T-helper 2 cell treated with Interferon-gamma antibody and Interleukin-4, amounts not matched to agents 100 ng/mL and 5 ng/mL, for 36 hours (primary cell): ENCODE results near the gene SHC3. TPM values are rescaled to one million over a fixed set of nuclear protein-coding genes. Genes with fewer than 3 reads are reported as not detected.

Source experiments
- intact Hi-C: fragments of 100-400 bp; cut with micrococcal nuclease; formaldehyde crosslinking; loops from one replicate; pipeline ENCODE4 v1.15.1; 2023
- total RNA-seq: library from RNA; stranded (reverse); gene quantifications from 2 replicates; pipeline ENCODE4 v1.2.3, GENCODE V29; 2022

The SHC3 gene
- total RNA-seq, 1 donor from 2014 or later: not detected

GRCh38 chr9:89187541-89187940 lies 8.9 kb upstream of the SHC3 start:
- intact Hi-C loops: no loop called here

DNA sequence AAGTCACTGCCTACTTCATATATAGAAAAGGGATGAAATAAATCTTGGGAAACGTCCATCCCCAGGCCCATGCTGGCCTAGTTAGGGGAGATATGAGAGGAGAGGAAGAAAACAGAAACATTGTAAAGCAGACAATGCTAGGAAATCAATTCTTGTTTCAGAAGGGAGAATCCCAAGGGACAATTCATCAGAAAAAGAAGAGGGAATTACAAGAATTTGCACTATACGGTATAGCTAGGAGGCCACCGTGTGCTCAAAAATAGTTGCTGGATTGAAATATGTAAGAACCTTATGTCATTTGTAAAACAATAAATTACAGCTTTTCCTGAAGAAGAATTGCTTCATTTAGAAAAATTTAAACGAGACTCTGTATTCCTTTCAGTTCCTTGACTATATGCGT lies 8.3 kb upstream of the SHC3 start:
- intact Hi-C loops: no loop called here

DNA sequence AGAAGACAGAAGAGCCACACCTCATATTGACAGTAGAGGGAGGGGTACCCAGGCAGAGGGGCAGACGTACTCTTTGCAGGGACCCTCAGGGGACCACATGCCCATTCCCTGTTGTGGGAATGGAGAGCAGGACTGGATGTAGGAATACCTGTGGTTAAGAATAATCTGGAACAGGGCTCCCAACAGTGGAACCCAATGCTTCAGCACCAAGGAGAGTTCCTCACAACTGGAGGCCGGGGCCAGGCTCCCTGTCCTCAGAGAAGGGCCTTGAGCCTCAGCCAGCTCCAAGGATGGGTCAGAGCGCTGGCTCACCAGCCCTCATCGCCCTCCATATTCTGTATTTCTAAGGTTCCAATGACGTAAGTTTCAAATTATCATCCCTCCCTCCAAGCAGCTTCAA lies 7.4 kb upstream of the SHC3 start:
- intact Hi-C loops: no loop called here

GRCh38 chr9:89183146-89183545 lies 4.5 kb upstream of the SHC3 start:
- intact Hi-C loops: no loop called here

- intact Hi-C loops: no loop called here
These were observed 3.8 kb upstream of the SHC3 start for GRCh38 chr9:89182369-89182768.

DNA sequence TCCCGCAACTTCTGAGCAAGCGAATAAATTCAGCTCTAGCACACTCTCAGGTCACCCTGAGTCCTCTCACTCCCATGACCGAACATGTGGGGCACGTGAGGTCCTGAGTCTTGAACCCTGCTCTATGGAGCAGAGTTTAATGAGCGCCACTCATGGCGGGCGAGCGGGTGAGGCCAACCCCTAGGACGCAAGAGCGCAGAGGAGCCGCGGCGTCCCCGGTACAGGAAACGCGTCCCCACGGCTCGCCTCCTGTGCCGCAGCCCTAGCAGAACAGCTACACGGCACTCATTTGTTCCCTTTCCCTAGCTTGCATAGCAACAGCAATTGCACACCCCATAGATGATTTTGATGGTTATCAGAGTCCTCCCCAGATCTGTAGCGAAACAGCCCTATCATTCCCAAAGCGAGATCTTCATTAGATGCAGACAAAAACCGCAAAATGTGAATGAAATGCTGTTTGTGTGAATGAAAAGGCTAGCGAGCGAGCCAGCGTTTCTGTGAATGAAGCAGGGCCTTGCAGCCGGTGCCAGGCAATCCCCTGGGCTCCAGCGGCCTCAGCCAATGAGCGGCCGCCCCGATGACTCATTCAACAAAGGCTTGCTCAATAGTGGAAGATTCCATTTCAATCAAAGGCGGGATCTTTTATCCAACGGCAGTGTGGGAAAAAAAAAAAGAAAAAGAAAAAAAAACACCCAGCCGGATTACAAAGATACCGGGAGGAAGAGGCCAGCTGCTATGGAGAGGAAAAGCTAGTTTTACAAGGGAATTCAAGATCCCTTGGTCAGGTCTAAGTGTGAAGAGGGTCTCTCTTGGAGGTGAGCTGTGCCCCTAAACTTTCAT lies 1.5 kb upstream of the SHC3 start:
- intact Hi-C loops: loop anchor here (10.0 kb wide), 1 partner anchor 95 kb away; no protein-coding TSS in a partner anchor

DNA sequence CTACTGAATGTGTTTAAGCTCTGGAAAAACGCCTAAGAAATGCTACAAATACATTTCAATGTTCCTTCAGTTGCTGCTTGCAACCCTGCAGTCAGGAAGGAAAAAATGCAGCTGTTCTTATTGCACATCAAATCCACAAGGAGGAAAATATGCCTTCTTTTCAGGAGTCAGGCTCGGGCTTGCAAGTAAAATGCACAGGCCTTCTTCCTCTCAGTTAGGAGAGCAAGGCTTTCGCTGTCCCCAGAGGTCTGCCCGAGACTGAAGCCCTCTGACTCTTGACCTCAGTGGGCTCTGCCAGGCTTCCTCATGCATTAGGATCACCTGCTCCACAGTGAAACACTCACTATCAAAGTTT lies 899 bp upstream of the SHC3 start:
- intact Hi-C loops: loop anchor here (10.0 kb wide), 1 partner anchor 95 kb away; no protein-coding TSS in a partner anchor

GRCh38 chr9:89178830-89179539 lies 367 bp upstream of the SHC3 start:
- intact Hi-C loops: loop anchor here (10.0 kb wide), 1 partner anchor 96 kb away; no protein-coding TSS in a partner anchor

DNA sequence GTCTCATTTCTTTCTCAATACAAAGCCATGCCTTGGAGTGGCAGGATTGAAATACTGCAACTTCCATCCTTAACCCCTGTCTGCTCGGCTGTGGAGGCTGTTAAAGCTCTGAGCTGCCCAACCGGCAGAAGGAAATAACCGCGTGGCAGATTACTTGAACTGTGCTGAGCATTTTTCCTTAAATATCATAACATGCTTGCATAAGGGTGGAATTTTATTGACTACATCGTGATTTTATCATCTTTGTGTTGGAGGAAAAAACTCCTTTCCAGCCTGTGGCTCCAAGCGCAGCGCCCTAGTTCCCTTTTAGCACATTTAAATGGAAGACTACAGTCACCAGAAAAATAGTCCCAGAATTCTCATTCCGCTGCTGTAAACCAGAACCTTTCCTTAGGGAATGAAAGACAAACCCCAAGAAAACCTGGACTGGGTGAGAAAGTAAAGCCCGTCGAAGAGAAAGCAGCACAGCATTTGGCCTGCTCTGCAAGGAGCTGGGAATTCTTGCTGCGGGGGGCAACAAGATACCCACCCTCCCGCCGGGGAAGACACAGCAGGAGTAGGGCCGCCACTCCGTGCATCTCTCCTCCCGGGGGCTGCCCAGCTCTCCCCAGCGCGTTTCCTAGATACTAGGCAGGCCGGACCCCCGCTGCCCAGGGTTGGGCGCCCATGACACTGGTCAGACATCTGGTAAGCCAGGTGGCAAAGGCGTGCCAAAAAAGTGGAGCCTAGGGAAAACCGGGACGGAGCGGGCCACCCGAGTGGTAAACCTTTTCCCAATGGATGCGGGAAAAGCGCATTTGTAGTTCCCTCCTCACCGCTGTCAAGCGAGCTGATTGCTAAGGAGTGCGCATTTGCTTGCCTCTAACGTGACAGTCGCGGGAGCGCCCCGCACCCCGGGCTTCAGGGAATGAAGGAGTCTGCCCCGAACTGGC lies 1.3 kb downstream of the SHC3 start:
- intact Hi-C loops: loop anchor here (10.0 kb wide), 1 partner anchor 98 kb away; no protein-coding TSS in a partner anchor

GRCh38 chr9:89175828-89176261 lies 2.8 kb downstream of the SHC3 start:
- intact Hi-C loops: loop anchor here (10.0 kb wide), 1 partner anchor 99 kb away; no protein-coding TSS in a partner anchor

DNA sequence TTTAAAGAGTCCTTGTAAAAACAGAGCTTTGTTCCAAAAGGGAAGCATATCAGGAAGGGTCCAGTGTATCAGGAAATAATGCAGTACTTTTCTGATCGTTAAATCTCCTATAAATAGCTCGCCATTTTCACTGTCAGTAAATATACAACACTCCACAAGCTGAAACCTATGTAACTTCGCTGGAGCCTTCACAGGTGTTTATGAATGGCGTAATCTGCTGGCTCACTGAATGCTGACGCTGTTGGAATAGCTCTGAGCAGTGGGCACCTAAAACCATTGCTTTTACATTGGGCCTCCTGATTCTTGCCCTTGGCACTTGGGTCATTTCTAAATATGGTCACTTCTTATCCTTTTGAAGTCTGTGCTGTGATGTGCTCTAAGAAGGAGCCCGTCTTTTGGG lies 4.3 kb downstream of the SHC3 start:
- intact Hi-C loops: loop anchor here (10.0 kb wide), 1 partner anchor 101 kb away; no protein-coding TSS in a partner anchor

DNA sequence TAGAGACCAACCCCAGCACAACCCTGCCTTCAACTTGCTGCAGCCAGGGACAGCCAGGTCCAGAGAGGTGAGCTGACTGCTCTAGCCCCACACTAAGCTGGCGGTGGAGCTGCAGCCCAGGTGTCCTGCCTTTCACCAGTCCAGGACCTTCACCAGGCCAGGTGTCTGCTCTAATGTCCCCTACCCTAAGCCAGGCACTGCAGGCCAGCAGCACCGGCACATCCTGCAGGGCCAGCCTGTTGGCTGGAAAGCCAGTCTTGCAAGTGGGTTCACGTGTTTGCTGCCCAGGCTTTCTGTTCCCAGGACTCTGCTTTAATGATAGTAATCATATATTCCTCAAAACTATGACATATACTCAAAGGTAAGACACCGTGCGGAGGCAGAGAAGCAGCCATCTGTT lies 5.5 kb downstream of the SHC3 start:
- intact Hi-C loops: loop anchor here (10.0 kb wide), 1 partner anchor 102 kb away; no protein-coding TSS in a partner anchor

DNA sequence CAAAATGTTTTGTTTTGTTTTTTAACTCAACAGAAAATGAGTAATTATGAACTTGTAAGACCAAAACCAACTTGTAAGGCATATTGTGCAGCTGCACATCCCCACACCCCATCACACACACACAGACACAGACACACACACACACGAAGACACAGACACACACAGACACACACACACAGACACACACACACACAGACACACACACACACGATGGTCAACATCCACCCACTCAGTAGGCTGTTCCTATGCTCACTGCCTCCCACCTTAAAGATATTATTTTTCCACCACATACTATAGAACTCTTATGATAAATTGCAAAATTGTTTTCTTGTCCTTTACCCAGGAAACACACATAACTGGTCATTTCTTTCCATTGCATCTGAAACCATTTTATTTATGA lies 6.2 kb downstream of the SHC3 start:
- intact Hi-C loops: loop anchor here (10.0 kb wide), 1 partner anchor 102 kb away; no protein-coding TSS in a partner anchor

GRCh38 chr9:89171693-89172092 lies 6.9 kb downstream of the SHC3 start:
- intact Hi-C loops: loop anchor here (10.0 kb wide), 1 partner anchor 103 kb away; no protein-coding TSS in a partner anchor

DNA sequence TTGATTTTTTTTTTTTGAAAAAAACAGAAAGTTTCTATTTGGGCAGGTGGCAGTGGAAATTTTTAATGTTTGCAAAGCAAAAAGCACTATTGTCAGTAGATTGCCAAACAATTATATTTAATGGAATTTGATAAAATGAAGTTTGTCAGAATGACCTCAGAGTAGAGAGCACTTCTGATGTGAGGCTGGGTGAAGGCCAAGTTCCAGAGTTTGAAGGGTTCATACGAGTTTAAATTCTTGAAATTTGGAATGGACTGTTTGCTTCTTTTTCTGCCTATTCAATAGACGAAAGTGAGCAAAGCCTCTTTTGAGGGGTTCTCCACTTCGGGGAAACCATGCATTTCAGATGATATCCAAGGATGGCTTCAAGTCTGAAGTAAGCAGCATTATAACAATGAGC lies 7.4 kb downstream of the SHC3 start:
- intact Hi-C loops: loop anchor here (10.0 kb wide), 1 partner anchor 104 kb away; no protein-coding TSS in a partner anchor

DNA sequence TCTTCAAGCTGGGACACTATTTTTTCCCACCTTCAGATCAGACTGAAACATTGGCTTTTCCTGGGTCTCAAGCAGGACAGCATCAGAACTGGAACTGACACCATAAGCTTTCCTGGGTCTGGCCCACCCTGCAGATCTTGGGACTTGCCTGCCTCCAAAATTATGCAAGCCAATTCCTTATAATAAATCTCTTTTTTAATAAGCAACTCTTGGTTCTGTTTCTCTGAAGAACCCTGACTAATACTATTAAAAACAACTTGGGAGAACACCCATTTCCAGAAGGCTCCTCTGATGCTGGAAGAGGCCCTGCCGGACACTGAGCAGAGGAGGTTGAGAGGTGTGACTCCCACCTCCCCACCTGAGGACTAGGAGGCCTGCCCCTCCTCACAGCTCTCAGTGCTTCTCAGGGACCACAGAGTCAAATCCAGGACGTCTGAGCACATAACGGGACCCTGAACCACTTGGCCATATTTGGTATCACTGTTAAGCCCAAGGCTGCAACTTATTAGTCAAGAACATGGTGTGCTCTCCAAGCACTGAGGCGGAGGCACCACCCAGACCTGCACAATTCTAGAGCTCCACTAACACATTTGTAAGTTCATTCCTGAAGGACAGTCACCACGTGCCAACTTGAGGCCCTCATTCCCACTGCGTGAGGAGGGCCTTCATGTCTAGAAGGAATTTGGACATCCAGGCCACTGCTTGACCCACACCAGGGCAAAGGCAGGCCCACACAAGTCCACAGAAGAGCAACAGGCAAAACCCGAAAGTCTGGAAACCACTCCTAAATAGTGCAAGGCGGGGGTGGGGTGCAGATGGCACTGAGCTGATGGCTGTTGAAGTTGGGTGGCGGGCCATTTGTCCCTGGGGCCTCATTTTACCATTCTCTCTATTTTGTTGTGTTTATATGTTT lies 9.5 kb downstream of the SHC3 start:
- intact Hi-C loops: no loop called here

DNA sequence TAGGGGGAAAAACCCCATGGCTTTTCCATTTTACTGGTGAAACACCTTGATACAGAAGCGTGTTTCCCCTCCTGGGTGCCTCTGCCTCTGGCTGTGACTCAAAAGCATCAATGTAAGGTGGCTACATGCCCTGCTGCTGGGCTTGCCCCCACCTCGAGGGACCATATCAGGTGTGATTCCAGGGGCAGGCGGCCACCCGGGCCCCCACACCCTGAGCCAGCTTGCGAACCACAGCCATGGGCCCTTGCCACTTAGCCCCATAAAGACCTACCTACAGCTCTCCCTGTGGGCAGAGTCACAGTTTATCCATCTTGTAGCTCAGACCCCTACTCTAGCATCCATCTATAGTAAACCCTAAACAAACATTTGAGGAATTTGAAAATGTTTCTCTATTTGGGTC lies 10.8 kb downstream of the SHC3 start:
- intact Hi-C loops: no loop called here

GRCh38 chr9:89166852-89167251 lies 11.8 kb downstream of the SHC3 start:
- intact Hi-C loops: no loop called here

- intact Hi-C loops: no loop called here
These were observed 12.7 kb downstream of the SHC3 start for GRCh38 chr9:89165880-89166279.

- intact Hi-C loops: no loop called here
These were observed 13.3 kb downstream of the SHC3 start for GRCh38 chr9:89165341-89165740.
